ENCODE results near the gene ZNF555. TPM values are rescaled to one million over a fixed set of nuclear protein-coding genes. Genes with fewer than 3 reads are reported as not detected.

The ZNF555 gene
- total and polyA plus RNA-seq, 2 of the 13 experiments (the other 11 are each of a cell fraction or from before 2014, with no cell fraction given): 5.0 to 8.0 TPM

- peak; percentile 98 for TF ChIP-seq GATAD2A (CRISPR knock-in tag; IDR thresholded peaks at IDR 0.05)
- no peak for TF ChIP-seq ZNF224 (CRISPR knock-in tag; IDR thresholded peaks at IDR 0.05)
- TF ChIP-seq, protein P1, sequence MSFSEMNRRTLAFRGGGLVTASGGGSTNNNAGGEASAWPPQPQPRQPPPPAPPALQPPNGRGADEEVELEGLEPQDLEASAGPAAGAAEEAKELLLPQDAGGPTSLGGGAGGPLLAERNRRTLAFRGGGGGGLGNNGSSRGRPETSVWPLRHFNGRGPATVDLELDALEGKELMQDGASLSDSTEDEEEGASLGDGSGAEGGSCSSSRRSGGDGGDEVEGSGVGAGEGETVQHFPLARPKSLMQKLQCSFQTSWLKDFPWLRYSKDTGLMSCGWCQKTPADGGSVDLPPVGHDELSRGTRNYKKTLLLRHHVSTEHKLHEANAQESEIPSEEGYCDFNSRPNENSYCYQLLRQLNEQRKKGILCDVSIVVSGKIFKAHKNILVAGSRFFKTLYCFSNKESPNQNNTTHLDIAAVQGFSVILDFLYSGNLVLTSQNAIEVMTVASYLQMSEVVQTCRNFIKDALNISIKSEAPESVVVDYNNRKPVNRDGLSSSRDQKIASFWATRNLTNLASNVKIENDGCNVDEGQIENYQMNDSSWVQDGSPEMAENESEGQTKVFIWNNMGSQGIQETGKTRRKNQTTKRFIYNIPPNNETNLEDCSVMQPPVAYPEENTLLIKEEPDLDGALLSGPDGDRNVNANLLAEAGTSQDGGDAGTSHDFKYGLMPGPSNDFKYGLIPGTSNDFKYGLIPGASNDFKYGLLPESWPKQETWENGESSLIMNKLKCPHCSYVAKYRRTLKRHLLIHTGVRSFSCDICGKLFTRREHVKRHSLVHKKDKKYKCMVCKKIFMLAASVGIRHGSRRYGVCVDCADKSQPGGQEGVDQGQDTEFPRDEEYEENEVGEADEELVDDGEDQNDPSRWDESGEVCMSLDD (CRISPR knock-in tag; IDR thresholded peaks at IDR 0.05; ENCODE audit: borderline replicate concordance): 0 out of 2 replicates have a peak, but pooled peaks have one; percentile 67
- TF ChIP-seq TAF1 (CRISPR knock-in tag; IDR thresholded peaks at IDR 0.05): peak; percentile 73
- TF ChIP-seq ZNF34 (CRISPR knock-in tag; IDR thresholded peaks at IDR 0.05; ENCODE audit: borderline replicate concordance): peak; percentile 76; the same call in 1 of the 2 replicates
- no peak for TF ChIP-seq MXD4 (CRISPR knock-in tag; IDR thresholded peaks at IDR 0.05)
- TF ChIP-seq BRF2 (CRISPR knock-in tag; IDR thresholded peaks at IDR 0.05): no peak
- TF ChIP-seq MATR3 (CRISPR knock-in tag; IDR thresholded peaks at IDR 0.05): no peak
- TF ChIP-seq ZNF496 (CRISPR knock-in tag; IDR thresholded peaks at IDR 0.05; ENCODE audit: insufficient replicate concordance): no peak
- TF ChIP-seq TARDBP (CRISPR knock-in tag; IDR thresholded peaks at IDR 0.05): peak; percentile 78; the same call in 1 of the 2 replicates
- TF ChIP-seq ATF7 (IDR thresholded peaks at IDR 0.05): peak; percentile 98
- TF ChIP-seq ATF7 (CRISPR knock-in tag; IDR thresholded peaks at IDR 0.05): peak; percentile 94
- TF ChIP-seq, protein P2, sequence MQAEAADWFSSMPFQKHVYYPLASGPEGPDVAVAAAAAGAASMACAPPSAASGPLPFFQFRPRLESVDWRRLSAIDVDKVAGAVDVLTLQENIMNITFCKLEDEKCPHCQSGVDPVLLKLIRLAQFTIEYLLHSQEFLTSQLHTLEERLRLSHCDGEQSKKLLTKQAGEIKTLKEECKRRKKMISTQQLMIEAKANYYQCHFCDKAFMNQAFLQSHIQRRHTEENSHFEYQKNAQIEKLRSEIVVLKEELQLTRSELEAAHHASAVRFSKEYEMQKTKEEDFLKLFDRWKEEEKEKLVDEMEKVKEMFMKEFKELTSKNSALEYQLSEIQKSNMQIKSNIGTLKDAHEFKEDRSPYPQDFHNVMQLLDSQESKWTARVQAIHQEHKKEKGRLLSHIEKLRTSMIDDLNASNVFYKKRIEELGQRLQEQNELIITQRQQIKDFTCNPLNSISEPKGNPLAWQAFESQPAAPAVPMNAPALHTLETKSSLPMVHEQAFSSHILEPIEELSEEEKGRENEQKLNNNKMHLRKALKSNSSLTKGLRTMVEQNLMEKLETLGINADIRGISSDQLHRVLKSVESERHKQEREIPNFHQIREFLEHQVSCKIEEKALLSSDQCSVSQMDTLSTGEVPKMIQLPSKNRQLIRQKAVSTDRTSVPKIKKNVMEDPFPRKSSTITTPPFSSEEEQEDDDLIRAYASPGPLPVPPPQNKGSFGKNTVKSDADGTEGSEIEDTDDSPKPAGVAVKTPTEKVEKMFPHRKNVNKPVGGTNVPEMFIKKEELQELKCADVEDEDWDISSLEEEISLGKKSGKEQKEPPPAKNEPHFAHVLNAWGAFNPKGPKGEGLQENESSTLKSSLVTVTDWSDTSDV (CRISPR knock-in tag; IDR thresholded peaks at IDR 0.05): no peak
- no peak for TF ChIP-seq ZNF615 (CRISPR knock-in tag; IDR thresholded peaks at IDR 0.05; ENCODE audit: borderline replicate concordance)
- TF ChIP-seq NFE2L2 (IDR thresholded peaks at IDR 0.05; ENCODE audit: low read length): no peak
- TF ChIP-seq PTBP1 (IDR thresholded peaks at IDR 0.05; ENCODE audit: low read depth, low read length, poor library complexity, severe bottlenecking): peak; percentile 57
- peak; percentile 88 for TF ChIP-seq ZNF687 (CRISPR knock-in tag; IDR thresholded peaks at IDR 0.05)
- no peak for TF ChIP-seq FOXK2 (IDR thresholded peaks at IDR 0.05)
- peak; percentile 84 for TF ChIP-seq ZNF605 (CRISPR knock-in tag; IDR thresholded peaks at IDR 0.05)
These were observed at the start of gene ZNF555 (continued) for GRCh38 chr19:2840794-2841791.
